Naive thymus-derived CD4-positive, alpha-beta T cell (primary cell): ENCODE data around the gene NXPE4. TPM values are rescaled to one million over a fixed set of nuclear protein-coding genes. Genes with fewer than 3 reads are reported as not detected.
"Not testable (repeated sequence)": the region's sequence is repeated elsewhere in the genome, so short reads cannot be mapped to it uniquely, and the experiment has no call there.

Source experiments
- ATAC-seq: fragments of 150-1000 bp; cut with Tn5 transposase; 2 replicates; pipeline ENCODE4 v1.10.0; 2021; ENCODE audit warnings: mild to moderate bottlenecking, moderate library complexity
- CTCF ChIA-PET: fragments of 350-600 bp; sonication (Branson Sonifier 250); formaldehyde crosslinking; loops from one replicate; lab custom pipeline; 2021; ENCODE audit warnings: antibody characterized with exemption; lab: Charles Lee
- POLR2A ChIA-PET: fragments of 350-600 bp; sonication (Branson Sonifier 250); formaldehyde crosslinking; loops from one replicate; lab custom pipeline; 2021; ENCODE audit warnings: antibody characterized with exemption, inconsistent platforms; lab: Charles Lee
- DNase-seq, 9 donors: peaks; one replicate each; pipeline versions ENCODE4 v3.0.0 to v3.0.0-alpha.2; 2020 to 2022; ENCODE audit warnings: mixed read lengths in 1 of 9
- H3K27ac ChIP-seq: one replicate; pipeline ENCODE4 v1.7.0; 2013; ENCODE audit warnings: mild to moderate bottlenecking, low read depth, low read length, moderate library complexity
- H3K27me3 ChIP-seq, 2 donors: one replicate each; pipeline ENCODE4 v1.7.0; 2013; ENCODE audit warnings: low read length in 2 of 2, mild to moderate bottlenecking in 2 of 2, moderate library complexity in 2 of 2; ENCODE audit not compliant: control insufficient read depth in 2 of 2, insufficient read depth in 2 of 2
- H3K36me3 ChIP-seq, 3 experiments: 1 replicate in 2 of 3; 2 replicates in 1 of 3; pipeline ENCODE4 v1.7.0; 2013; ENCODE audit warnings: low read length in 3 of 3, mild to moderate bottlenecking in 3 of 3, moderate library complexity in 1 of 3; ENCODE audit not compliant: insufficient read depth in 3 of 3, control insufficient read depth in 2 of 3
- H3K4me1 ChIP-seq, 2 donors: one replicate each; pipeline ENCODE4 v1.7.0; 2013; ENCODE audit warnings: low read length in 2 of 2, mild to moderate bottlenecking in 2 of 2, moderate library complexity in 1 of 2; ENCODE audit not compliant: control insufficient read depth in 2 of 2, insufficient read depth in 2 of 2
- H3K4me3 ChIP-seq: 2 replicates; pipeline ENCODE4 v1.7.0; 2013; ENCODE audit warnings: mild to moderate bottlenecking, low read length
- H3K9me3 ChIP-seq, 3 experiments: 1 replicate in 2 of 3; 2 replicates in 1 of 3; pipeline ENCODE4 v1.7.0; 2013; ENCODE audit warnings: low read length in 3 of 3; ENCODE audit not compliant: control insufficient read depth in 2 of 3
- H3K27ac Mint-ChIP-seq, 9 donors: one replicate each; pipeline ENCODE4 v1.8.0; 2020 to 2022; ENCODE audit warnings: mixed read lengths in 9 of 9, mild to moderate bottlenecking in 8 of 9, moderate library complexity in 5 of 9, inconsistent platforms in 2 of 9
- H3K27me3 Mint-ChIP-seq, 5 donors: one replicate each; pipeline ENCODE4 v1.8.0; 2021 to 2022; ENCODE audit warnings: mixed read lengths in 5 of 5, mild to moderate bottlenecking in 1 of 5
- H3K36me3 Mint-ChIP-seq, 5 donors: one replicate each; pipeline ENCODE4 v1.8.0; 2020 to 2022; ENCODE audit warnings: mixed read lengths in 5 of 5, mild to moderate bottlenecking in 3 of 5, inconsistent platforms in 1 of 5
- H3K4me1 Mint-ChIP-seq, 7 donors: one replicate each; pipeline ENCODE4 v1.8.0; 2020 to 2022; ENCODE audit warnings: mixed read lengths in 7 of 7, mild to moderate bottlenecking in 3 of 7, inconsistent platforms in 1 of 7
- H3K4me3 Mint-ChIP-seq, 10 donors: one replicate each; pipeline ENCODE4 v1.8.0; 2020 to 2022; ENCODE audit warnings: mild to moderate bottlenecking in 10 of 10, mixed read lengths in 10 of 10, moderate library complexity in 6 of 10, inconsistent platforms in 2 of 10
- H3K9me3 Mint-ChIP-seq, 11 donors: one replicate each; pipeline ENCODE4 v1.8.0; 2020 to 2022; ENCODE audit warnings: mixed read lengths in 11 of 11, mild to moderate bottlenecking in 4 of 11, inconsistent platforms in 1 of 11, moderate library complexity in 1 of 11
- intact Hi-C, 2 donors: fragments of 100-400 bp; cut with micrococcal nuclease; formaldehyde crosslinking; loops; one replicate each; pipeline ENCODE4 v1.15.1; 2023
- polyA plus RNA-seq, 2 donors: library from polyadenylated mRNA; unstranded; fragments of 300-500 nt; fragmentation: Illumina TruSeq; gene quantifications; one replicate each; pipeline ENCODE4 v1.2.3, GENCODE V29; 2021
- total RNA-seq, 6 experiments: library from RNA in 5 of 6; stranded (reverse) in 5 of 6; gene quantifications; 1 replicate in 5 of 6; 2 replicates in 1 of 6; pipeline ENCODE4 v1.2.3 and lab custom pipeline; 2021 to 2026

The NXPE4 gene
- total and polyA plus RNA-seq, 7 experiments from 2014 or later, result not detected

- no peaks in the 10 kb centered on the region for H3K27me3 Mint-ChIP-seq
- Histone ChIP-seq H3K27ac (no peak overlapping the region), H3K36me3 (no peaks in the 10 kb centered on the region), H3K9me3 (no peaks in the 10 kb centered on the region), H3K4me3 (no peak overlapping the region), H3K27me3 (no peaks in the 10 kb centered on the region), H3K4me1 (no peaks in the 10 kb centered on the region)
- H3K9me3 Mint-ChIP-seq, result peaks cover 0 to 15% (median 0%) of the 10 kb centered on the region in 11 donors
- ChIA-PET CTCF (no interaction called here), POLR2A (no interaction called here)
- H3K36me3 Mint-ChIP-seq, result no peaks in the 10 kb centered on the region
- no peak overlapping the region for H3K4me3 Mint-ChIP-seq
- H3K27ac Mint-ChIP-seq, result no peak overlapping the region
- DNase-seq (no peak), ATAC-seq (no peak)
- no peaks in the 10 kb centered on the region for H3K4me1 Mint-ChIP-seq
- intact Hi-C loops, result no loop called here
Observed at GRCh38 chr11:114610984-114611944, 15.7 kb upstream of the NXPE4 start.

GRCh38 chr11:114610550-114610949, 15.0 kb upstream of the NXPE4 start:
- no peak overlapping the region for H3K4me3 Mint-ChIP-seq
- Histone ChIP-seq H3K9me3 (no peaks in the 10 kb centered on the region), H3K4me3 (no peak overlapping the region), H3K4me1 (no peaks in the 10 kb centered on the region), H3K36me3 (no peaks in the 10 kb centered on the region), H3K27me3 (no peaks in the 10 kb centered on the region), H3K27ac (no peak overlapping the region)
- CTCF ChIA-PET, result no interaction called here
- H3K4me1 Mint-ChIP-seq, result no peaks in the 10 kb centered on the region
- peaks cover 0 to 10% (median 0%) of the 10 kb centered on the region in 11 donors for H3K9me3 Mint-ChIP-seq
- no peak overlapping the region for H3K27ac Mint-ChIP-seq
- no peaks in the 10 kb centered on the region for H3K27me3 Mint-ChIP-seq
- POLR2A ChIA-PET, result no interaction called here
- DNase-seq, result no peak
- ATAC-seq, result no peak
- intact Hi-C loops, result no loop called here
- H3K36me3 Mint-ChIP-seq, result no peaks in the 10 kb centered on the region

DNA sequence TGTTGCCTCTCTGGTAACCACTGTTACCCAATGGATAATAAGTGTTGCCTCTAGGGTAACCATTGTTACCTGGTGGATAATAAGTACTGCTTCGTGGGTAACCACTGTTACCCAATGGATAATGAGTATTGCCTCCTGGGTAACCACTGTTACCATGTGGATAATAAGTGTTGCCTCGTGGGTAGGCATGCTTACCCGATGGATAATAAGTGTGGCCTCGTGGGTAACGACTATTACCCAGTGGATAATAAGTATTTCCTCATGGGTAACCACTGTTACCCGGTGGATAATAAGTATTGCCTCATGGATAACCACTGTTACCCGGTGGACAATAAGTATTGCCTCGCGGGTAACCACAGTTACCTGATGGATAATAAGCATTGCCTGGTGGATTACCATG, 13.8 kb upstream of the NXPE4 start:
- Histone ChIP-seq H3K4me1 (no peaks in the 10 kb centered on the region), H3K4me3 (no peak overlapping the region), H3K27me3 (no peaks in the 10 kb centered on the region), H3K27ac (no peak overlapping the region), H3K36me3 (no peaks in the 10 kb centered on the region), H3K9me3 (no peaks in the 10 kb centered on the region)
- ChIA-PET CTCF (no interaction called here), POLR2A (no interaction called here)
- Mint-ChIP-seq H3K9me3 (peaks cover 0 to 9% (median 0%) of the 10 kb centered on the region in 11 donors), H3K27ac (no peak overlapping the region), H3K4me3 (no peak overlapping the region), H3K27me3 (no peaks in the 10 kb centered on the region), H3K4me1 (no peaks in the 10 kb centered on the region), H3K36me3 (no peaks in the 10 kb centered on the region)
- intact Hi-C loops, result loop anchor here in 1 of 2 donors (10.0 kb wide), 1 partner anchor 265 kb away; no protein-coding TSS in a partner anchor
- ATAC-seq, result no peak
- no peak for DNase-seq

DNA sequence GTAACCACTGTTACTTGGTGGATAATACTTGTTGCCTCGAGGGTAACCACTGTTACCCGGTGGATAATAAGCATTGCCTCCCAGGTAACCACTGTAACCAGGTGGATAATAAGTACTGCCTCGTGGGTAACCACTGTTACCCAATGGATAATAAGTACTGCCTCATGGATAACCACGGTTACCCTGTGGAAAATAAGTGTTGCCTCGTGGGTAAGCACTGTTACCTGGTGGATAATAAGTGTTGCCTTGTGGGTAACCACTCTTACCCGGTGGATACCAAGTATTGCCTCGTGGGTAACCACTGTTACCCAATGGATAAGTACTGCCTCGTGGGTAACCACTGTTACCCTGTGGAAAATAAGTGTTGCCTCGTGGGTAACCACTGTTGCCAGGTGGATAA, 13.0 kb upstream of the NXPE4 start:
- H3K27me3 Mint-ChIP-seq, H3K4me1 ChIP-seq, POLR2A ChIA-PET, ATAC-seq, H3K27ac ChIP-seq, H3K36me3 Mint-ChIP-seq, DNase-seq, H3K36me3 ChIP-seq, CTCF ChIA-PET, H3K4me3 ChIP-seq, H3K27ac Mint-ChIP-seq, H3K9me3 ChIP-seq, H3K4me3 Mint-ChIP-seq, H3K27me3 ChIP-seq, H3K4me1 Mint-ChIP-seq: not testable (repeated sequence)
- peaks cover 0 to 12% (median 0%) of the 10 kb centered on the region in 11 donors for H3K9me3 Mint-ChIP-seq
- intact Hi-C loops, result loop anchor here in 1 of 2 donors (10.0 kb wide), 1 partner anchor 264 kb away; no protein-coding TSS in a partner anchor

DNA sequence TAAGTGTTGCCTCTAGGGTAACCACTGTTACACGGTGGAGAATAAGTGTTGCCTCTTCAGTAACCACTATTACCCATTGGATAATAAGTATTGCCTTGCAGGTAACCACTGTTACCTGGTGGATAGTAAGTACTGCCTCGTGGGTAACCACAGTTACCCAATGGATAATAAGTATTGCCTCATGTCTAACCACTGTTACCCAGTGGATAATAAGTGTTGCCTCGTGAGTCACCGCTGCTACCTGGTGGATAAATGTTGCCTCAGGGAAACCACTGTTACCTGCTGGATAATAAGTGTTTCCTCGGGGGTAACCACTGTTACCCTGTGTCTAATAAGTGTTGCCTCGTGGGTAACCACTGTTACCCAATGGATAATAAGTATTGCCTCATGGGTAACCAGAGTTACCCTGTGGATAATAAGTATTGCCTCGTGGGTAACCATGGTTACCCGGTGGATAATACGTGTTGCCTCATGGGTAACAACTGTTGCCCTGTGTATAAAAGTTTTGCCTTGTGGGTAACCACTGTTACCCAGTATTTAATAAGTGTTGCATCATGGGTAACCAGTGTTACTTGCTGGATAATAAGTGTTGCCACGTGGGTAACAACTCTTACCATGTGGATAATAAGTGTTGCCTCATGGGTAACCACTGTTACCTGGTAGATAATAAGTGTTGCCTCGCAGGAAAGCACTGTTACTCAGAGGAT, 12.3 kb upstream of the NXPE4 start:
- Histone ChIP-seq H3K27me3 (no peaks in the 10 kb centered on the region), H3K27ac (no peak overlapping the region), H3K4me1 (no peaks in the 10 kb centered on the region), H3K36me3 (no peaks in the 10 kb centered on the region), H3K9me3 (no peaks in the 10 kb centered on the region), H3K4me3 (no peak overlapping the region)
- H3K27ac Mint-ChIP-seq, result no peak overlapping the region
- DNase-seq (no peak), ATAC-seq (no peak)
- no peaks in the 10 kb centered on the region for H3K36me3 Mint-ChIP-seq
- intact Hi-C loops, result loop anchor here in 1 of 2 donors (10.0 kb wide), 1 partner anchor 263 kb away; no protein-coding TSS in a partner anchor
- ChIA-PET CTCF (no interaction called here), POLR2A (no interaction called here)
- no peak overlapping the region for H3K4me3 Mint-ChIP-seq
- no peaks in the 10 kb centered on the region for H3K27me3 Mint-ChIP-seq
- peaks cover 0 to 14% (median 0%) of the 10 kb centered on the region in 11 donors for H3K9me3 Mint-ChIP-seq
- no peaks in the 10 kb centered on the region for H3K4me1 Mint-ChIP-seq

DNA sequence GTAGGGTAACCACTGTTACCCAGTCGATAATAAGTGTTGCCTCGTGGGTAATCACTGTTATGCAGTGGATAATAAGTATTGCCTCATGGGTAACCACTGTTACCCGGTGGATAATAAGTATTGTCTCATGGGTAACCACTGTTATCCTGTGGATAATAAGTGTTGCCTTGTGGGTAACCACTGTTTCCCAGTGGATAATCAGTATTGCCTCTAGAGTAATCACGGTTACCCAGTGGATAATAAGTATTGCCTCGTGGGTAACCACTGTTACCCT, 11.2 kb upstream of the NXPE4 start:
- DNase-seq, H3K27ac ChIP-seq, CTCF ChIA-PET, H3K27ac Mint-ChIP-seq, H3K4me3 ChIP-seq, H3K4me1 Mint-ChIP-seq, H3K36me3 ChIP-seq, H3K4me1 ChIP-seq, H3K9me3 ChIP-seq, H3K27me3 Mint-ChIP-seq, H3K4me3 Mint-ChIP-seq, H3K27me3 ChIP-seq, POLR2A ChIA-PET, ATAC-seq, H3K36me3 Mint-ChIP-seq: not testable (repeated sequence)
- H3K9me3 Mint-ChIP-seq, result peaks cover 0 to 11% (median 0%) of the 10 kb centered on the region in 11 donors
- intact Hi-C loops, result loop anchor here in 1 of 2 donors (10.0 kb wide), 1 partner anchor 262 kb away; no protein-coding TSS in a partner anchor
